Measurements from ENCODE around the gene RPS25. TPM values are rescaled to one million over a fixed set of nuclear protein-coding genes. Genes with fewer than 3 reads are reported as not detected.
A peak's percentile ranks its signal among the peaks of the same experiment; 100 is the strongest.

The RPS25 gene
- total and polyA plus RNA-seq, 2 donors from 2014 or later: 852 to 1,047 TPM

- DNase-seq (peak in 1 of 5 donors; percentile 39), FAIRE-seq (no peak)
Observed at GRCh38 chr11:119051440-119052162, 33.5 kb upstream of the RPS25 start.

GRCh38 chr11:119049081-119049480 lies 30.9 kb upstream of the RPS25 start:
- no peaks in the 10 kb centered on the region for H3K27me3 ChIP-seq (ENCODE audit: control insufficient read depth, insufficient read depth, low read length)
- H3K9me3 ChIP-seq (ENCODE audit: control insufficient read depth in 2 of 3, insufficient read depth in 1 of 3, low read length in 3 of 3): no peaks in the 10 kb centered on the region
- no peak for TF ChIP-seq CTCF (IDR thresholded peaks at IDR 0.05; ENCODE audit: borderline replicate concordance, extremely low read depth, insufficient read depth)
- no peak overlapping the region for H3K9ac ChIP-seq (ENCODE audit: low read length in 3 of 3)
- H3K36me3 ChIP-seq (ENCODE audit: control insufficient read depth in 2 of 3, insufficient read depth in 3 of 3, low read length in 3 of 3): peaks cover 0 to 67% (median 59%) of the 10 kb centered on the region in 3 donors
- no peak overlapping the region for H3K4me3 ChIP-seq (ENCODE audit: low read length in 3 of 3)
- intact Hi-C loops (cut with DNase I): no loop called here
- H3K27ac ChIP-seq (ENCODE audit: low read depth in 2 of 2, low read length in 2 of 2): no peak overlapping the region
- FAIRE-seq (no peak), DNase-seq (peak in 1 of 5 donors; percentile 48)
- no peaks in the 10 kb centered on the region for H3K4me1 ChIP-seq (ENCODE audit: control insufficient read depth in 2 of 3, insufficient read depth in 2 of 3, low read depth in 1 of 3, low read length in 3 of 3)

More at GRCh38 chr11:119051440-119052162, 33.5 kb upstream of the RPS25 start:
- no peak overlapping the region for H3K27ac ChIP-seq (ENCODE audit: low read depth in 2 of 2, low read length in 2 of 2)
- peaks cover 0 to 9% (median 5%) of the 10 kb centered on the region in 3 donors for H3K4me1 ChIP-seq (ENCODE audit: control insufficient read depth in 2 of 3, insufficient read depth in 2 of 3, low read depth in 1 of 3, low read length in 3 of 3)
- no peaks in the 10 kb centered on the region for H3K27me3 ChIP-seq (ENCODE audit: control insufficient read depth, insufficient read depth, low read length)
- no peaks in the 10 kb centered on the region for H3K9me3 ChIP-seq (ENCODE audit: control insufficient read depth in 2 of 3, insufficient read depth in 1 of 3, low read length in 3 of 3)
- no peak overlapping the region for H3K4me3 ChIP-seq (ENCODE audit: low read length in 3 of 3)
- H3K36me3 ChIP-seq (ENCODE audit: control insufficient read depth in 2 of 3, insufficient read depth in 3 of 3, low read length in 3 of 3): peaks cover 0 to 64% (median 62%) of the 10 kb centered on the region in 3 donors
- intact Hi-C loops (cut with DNase I): no loop called here
- no peak for TF ChIP-seq CTCF (IDR thresholded peaks at IDR 0.05; ENCODE audit: borderline replicate concordance, extremely low read depth, insufficient read depth)
- H3K9ac ChIP-seq (ENCODE audit: low read length in 3 of 3): no peak overlapping the region

- Histone ChIP-seq H3K36me3 (ENCODE audit: control insufficient read depth in 2 of 3, insufficient read depth in 3 of 3, low read length in 3 of 3) (peaks cover 0 to 63% (median 55%) of the 10 kb centered on the region in 3 donors), H3K4me3 (ENCODE audit: low read length in 3 of 3) (no peak overlapping the region), H3K9me3 (ENCODE audit: control insufficient read depth in 2 of 3, insufficient read depth in 1 of 3, low read length in 3 of 3) (no peaks in the 10 kb centered on the region), H3K27ac (ENCODE audit: low read depth in 2 of 2, low read length in 2 of 2) (no peak overlapping the region), H3K27me3 (ENCODE audit: control insufficient read depth, insufficient read depth, low read length) (no peaks in the 10 kb centered on the region), H3K4me1 (ENCODE audit: control insufficient read depth in 2 of 3, insufficient read depth in 2 of 3, low read depth in 1 of 3, low read length in 3 of 3) (no peaks in the 10 kb centered on the region), H3K9ac (ENCODE audit: low read length in 3 of 3) (no peak overlapping the region)
- TF ChIP-seq CTCF (IDR thresholded peaks at IDR 0.05; ENCODE audit: borderline replicate concordance, extremely low read depth, insufficient read depth): no peak
- intact Hi-C loops (cut with DNase I): no loop called here
- no peak for FAIRE-seq
- DNase-seq: no peak
Observed at GRCh38 chr11:119048644-119049043, 30.5 kb upstream of the RPS25 start.
